HG03060 (cell line): Measurements from ENCODE around the gene ADAMTSL3.

Experiments
- ATAC-seq: cut with Tn5 transposase; IDR thresholded peaks from one replicate; pipeline ENCODE4 v1.9.1; 2021; ENCODE audit warnings: low read depth, moderate number of reproducible peaks; ENCODE audit not compliant: unreplicated experiment

The ADAMTSL3 gene

DNA sequence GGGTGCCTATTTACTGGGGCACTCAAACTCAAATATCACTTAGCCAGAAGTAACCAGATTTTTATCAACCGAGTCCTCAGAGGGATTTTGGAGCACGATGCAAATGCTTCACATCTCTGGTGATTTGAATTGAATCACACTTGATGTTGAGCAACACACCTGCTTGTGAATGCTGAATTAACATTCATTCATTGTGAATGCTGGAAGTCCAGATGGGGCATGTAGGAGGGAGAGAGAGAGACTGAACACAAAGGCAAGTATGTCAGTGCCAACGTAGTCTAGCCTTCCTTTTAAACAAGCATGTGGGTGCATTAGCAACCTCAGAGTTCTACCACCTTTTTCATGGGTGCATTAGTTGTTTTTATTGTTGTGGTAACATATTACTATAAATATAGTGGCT is 156.2 kb downstream of the ADAMTSL3 start:
- no peak for ATAC-seq

DNA sequence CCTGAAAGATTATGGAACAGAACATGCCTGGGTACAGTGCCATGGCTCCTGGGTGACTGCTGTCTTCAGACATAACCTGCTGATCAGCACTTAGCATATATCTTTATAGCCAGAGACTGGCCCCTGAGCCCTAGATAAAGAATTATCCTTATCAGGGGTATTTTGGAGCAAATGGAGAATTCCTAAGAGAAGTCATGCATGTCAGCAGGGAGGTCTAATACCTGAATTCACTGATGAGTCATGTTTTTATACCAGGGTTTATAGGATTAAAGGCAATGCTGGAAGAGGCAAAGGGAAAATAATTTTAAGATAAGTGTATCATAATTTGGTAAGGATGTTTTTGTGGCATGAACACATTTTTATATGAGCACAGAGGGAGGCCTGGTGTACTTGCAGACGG is 159.8 kb downstream of the ADAMTSL3 start:
- no peak for ATAC-seq

DNA sequence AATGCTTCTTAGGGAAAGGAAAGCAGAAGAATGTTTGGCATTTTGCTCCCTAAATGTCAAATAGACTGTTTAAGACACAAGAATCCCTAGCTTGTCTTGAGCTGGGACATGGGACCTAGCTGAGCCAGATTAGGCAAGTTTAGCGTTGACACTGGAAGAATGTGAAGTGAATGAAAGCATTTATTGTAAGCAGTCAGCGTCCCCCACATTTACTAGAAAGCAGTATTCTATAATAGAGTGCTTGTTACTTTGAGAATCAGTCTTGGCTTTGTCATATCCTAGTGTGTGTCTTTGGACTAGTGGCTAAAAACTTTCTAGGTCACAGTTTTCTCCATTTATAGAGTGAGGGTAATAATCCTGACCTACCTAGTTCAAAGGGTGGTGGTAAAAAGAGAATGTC is 161.6 kb downstream of the ADAMTSL3 start:
- ATAC-seq = no peak

DNA sequence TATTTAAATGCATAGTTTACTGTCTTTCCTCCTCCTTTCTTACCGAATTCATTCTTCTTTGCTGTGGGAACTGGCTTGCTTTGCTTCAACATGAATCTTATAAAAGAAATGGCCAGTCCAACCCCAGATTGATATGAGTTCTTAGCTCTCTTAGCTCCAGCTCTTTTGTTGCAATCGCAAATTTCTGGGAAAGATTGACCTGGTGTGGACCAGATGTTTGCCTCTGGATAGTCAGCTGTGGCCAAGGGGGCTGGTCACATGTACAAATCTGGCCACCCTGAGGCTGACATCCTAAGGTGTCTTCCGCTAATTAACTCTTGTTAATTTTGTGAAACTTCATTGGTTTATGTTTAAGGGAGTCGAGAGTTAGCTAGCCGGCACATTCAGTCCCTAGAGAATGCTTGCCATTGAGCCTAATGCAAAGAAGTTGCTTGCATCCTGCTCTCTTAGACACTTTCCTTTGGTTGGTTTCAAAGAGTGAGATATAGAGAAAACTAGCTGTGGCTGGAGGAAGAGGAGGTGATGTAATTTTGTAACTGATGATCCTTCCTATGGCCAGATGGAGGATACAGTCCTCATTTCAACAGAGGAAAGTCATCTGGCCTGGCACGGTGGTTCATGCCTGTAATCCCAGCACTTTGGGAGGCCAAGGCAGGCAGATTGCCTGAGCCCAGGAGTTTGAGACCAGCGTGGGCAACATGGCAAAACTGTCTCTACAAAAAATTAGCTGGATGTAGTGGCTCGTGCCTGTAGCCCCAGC is 162.4 kb downstream of the ADAMTSL3 start:
- no peak for ATAC-seq

DNA sequence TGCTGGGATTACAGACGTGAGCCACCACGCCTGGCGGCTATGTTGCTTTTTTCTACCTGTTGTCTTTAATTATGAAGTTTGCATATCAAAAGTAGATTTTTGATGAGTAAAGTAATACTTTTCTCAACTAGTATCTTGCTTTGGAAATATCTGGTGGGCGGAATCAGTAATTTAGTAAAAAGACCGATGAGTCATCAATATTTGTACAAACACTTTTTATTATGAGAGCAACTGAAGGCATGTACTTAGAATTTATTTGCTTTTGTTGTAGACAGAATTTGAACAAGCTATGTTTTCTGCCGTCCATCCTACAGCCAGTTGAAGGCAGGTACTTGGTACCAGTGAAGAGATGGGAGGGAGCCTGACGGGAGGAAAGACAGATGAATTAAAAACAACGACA is 164.7 kb downstream of the ADAMTSL3 start:
- ATAC-seq = no peak

DNA sequence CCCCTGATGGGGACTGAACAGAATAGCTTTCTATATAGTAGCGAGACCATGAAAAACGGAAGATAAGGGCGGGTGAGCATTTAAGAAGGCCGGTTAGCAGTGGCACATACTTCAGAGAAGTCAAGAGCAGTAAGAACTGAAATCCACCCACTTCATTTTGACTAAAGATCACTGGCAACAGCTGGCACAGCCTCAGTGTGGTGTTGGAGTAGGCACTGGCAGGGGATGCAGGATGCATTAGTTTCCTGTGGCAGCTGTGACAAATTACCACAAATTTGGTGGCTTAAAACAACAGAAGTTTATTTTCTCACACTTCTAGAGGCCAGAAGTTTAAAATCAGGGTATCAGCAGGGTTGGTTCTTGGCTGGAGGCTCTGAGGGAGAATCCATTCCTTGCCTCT is 176.5 kb downstream of the ADAMTSL3 start:
- ATAC-seq = no peak

DNA sequence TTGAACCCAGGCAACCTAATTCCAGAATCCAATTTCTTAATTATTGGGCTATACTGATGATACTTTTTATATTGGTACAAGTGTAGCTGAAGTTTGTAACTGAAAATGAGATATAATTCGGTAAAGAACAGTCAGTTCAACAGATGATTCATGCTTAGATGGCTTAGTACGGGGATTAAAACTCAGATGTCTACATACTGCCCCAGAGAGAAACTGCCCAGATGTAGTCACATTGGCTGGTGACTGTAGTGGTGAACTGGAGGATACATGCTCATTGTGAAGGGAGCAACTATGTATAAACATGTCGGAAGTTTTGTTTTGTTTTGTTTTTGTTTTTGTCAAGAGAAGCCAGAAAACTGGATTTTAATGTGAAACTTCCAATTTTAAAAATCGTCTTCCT is 179.6 kb downstream of the ADAMTSL3 start:
- no peak for ATAC-seq

DNA sequence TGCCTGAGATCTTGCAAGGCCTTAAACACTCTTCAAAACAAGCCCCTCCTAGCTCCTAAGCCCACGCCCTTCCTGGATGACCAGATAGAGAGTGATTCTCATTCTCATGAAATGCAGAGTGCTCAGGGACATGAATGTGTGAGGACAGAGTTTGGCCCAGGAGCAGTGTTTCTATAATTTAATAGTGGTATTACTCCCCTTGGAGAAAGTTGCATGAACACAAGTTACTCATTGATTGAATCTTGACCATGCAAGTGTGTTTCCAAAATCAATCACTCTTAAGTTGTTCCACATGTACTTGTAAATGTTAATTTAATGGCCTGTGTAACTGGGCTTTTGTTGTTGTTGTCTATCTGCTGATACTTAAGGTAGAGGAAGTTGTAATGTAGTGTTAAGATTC is 181.6 kb downstream of the ADAMTSL3 start:
- ATAC-seq = no peak

DNA sequence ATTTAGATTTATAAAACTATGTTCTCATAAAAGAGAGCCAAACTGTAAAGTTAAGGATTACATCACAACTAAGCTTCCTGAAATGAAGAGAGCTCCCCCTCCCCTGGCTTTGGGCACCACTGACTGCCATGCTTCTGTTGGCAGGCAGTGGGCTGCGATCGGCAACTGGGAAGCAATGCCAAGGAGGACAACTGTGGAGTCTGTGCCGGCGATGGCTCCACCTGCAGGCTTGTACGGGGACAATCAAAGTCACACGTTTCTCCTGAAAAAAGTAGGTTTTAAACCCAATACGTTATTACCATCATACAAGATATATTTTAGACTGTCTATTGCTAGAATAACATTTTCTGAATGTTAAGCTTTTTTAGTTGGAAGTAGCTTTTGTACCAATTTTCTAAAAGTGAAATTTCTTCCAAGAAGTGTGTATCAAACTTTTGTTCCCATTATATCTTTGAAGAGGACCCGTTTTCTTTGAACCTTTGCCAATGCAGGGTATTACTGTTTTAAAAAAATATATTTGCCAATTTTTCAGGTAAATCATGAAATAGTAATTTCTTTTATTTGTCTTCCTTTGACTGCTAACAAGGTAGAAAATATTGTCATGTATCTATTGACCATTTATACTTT is 184.1 kb downstream of the ADAMTSL3 start:
- ATAC-seq = no peak

DNA sequence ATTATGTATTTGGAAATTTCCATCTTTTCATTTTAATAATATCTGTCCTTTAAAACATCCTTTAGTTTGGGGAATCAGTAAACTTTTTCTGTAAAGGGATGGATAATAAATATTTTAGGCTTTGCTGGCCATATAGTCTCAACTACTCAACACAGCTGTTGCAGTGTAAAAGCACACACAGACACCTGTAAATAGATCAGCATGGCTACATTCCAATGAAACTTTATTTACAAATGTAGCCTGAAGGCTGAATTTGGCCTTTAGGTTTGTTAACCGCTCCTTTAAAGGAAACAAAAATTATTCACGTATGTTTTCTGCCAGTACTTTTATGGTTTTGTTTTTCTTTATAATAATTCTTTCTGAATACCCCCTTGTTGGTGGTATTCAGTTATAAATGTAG is 184.8 kb downstream of the ADAMTSL3 start:
- ATAC-seq = no peak

DNA sequence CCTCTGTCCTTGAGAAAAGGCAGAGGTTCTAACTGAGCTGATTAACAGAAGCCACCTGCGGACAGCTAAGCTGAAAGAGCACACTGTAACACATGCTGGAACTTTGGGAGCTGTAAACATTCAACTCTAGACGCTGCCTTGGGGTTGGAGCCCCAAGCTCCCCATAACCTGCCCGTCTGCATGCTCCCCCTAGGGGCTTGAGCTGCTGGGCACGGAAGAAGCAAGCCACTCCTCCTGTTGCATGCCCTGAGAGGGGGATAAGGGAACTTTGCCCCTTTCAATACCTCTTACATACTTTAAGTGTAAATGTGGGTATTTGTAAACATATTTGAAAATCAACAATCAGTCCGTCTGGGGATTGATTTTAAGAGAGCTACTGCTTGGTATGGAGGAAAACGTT is 188.4 kb downstream of the ADAMTSL3 start:
- ATAC-seq = no peak

DNA sequence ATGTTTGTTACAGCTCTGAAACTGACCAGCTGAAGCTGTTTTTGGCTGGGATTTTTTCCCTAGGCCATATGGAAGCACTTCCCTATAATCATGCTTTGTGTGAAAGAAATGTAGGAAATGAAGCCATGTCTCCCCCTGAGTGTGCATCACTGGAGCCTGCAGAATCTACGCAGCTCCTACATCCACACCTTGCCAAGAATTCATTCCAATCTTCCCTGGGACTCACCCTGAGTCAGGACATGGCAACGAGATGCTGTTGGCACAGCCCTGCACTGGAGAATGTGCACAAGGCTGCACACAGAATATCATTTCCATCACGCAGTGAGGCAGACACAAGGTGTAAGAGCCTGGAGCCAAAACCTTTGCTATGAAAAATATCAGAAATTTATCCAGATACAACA is 189.5 kb downstream of the ADAMTSL3 start:
- no peak for ATAC-seq

DNA sequence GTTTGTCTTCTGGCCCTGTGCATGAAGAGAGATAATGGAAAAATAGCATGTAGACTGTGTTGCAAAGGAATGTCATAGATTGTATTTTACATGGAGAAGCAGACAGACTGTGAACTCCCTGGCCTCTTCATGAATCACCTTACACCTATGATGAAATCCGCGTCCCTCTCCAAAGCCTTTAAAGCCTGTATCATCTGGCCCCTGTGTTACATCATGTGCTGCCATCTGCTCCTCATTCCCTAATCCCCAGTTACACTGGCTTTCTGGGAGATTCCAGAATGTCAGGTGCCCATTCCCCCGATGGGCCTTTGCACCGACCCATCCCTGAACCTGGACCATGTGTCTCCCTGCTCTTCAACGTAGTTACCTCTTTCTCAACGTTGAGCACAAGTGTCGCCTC is 190.8 kb downstream of the ADAMTSL3 start:
- no peak for ATAC-seq

DNA sequence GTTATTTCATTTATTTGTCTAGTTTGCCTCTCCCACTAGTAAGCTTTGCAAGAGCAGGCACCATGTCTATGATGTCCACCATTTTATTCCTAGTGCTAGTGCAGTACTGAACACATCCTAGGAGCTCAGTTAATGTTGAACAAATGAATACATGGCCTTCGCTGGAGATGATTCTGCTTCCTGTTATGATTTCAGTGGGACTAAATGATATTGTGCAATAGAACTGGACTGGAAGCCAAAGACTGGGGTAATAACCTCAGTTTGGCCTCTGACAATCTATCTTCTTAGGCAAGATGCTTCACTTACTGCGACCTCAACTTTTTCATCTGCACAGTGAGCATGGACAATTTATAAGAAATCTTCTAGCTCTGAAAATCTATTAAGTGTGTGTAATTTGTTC is 191.3 kb downstream of the ADAMTSL3 start:
- no peak for ATAC-seq

DNA sequence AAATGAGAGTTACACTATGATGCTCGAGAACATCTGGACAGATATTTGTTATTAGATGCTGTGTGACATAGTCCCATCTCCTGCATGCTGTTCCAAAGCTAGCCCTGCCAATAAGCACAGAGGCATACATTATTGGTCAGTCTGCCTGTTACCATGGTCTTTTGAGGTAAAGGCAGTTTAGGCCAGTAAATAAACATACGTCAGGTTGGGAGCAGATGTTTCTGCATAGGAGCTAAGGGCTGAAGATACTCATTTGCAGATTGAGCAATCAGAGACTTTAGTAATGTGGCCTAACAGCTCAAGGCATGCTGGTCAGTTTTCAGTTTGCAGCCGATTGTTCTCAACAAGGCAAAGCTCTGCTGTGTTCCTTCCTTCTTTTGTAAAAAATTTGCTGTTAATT is 192.9 kb downstream of the ADAMTSL3 start:
- ATAC-seq = no peak

DNA sequence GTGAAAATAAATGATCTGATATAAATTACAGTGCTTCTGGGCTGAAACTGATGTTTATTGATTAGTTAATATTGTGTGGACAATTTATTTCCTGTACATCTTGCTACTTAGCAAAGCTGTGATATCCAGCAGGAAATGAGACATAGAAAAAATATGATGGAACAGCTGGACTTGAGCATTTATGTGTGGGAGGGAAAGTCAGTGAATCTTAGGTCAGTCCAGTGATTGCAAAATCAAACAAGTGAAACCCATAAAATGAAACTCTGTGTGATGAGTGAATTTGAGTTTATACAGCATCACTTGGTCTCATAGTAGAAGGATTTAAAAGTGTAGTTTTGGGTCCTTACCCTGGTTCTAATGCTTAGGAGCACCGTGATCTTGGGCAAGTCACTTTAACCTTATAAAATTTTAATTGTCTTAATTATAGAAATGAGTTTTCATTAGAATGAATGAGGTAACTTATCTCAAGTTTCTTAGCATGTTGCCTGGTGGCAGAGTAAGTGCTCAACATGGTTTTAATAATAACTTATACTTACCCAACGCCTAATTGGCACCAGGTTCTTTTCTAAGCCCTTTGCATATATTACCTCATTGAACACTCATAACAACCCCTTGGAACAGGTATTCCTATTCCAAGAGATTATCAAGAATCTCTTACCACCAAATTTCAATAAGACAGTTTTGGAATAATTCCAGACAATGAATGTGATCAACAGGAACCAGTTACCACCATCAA is 194.6 kb downstream of the ADAMTSL3 start:
- no peak for ATAC-seq

DNA sequence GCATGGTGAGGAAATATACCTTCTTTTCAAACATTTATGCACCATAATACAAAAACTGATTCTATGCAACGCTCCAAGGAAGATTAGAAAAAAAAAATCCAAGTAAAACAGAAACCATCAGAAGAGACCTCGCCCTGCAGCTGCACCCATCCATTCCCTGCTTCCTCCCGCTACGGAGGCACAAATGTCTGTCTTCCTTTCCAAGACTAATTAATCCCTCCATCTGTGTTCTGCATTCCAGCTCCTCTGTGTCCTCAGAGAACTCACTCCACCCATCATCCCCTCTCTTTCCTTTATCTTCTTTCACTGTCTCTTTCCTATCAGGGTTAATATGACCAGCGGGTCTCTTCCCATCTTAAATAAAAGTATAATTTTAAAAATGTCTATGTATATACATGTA is 196.1 kb downstream of the ADAMTSL3 start:
- no peak for ATAC-seq

DNA sequence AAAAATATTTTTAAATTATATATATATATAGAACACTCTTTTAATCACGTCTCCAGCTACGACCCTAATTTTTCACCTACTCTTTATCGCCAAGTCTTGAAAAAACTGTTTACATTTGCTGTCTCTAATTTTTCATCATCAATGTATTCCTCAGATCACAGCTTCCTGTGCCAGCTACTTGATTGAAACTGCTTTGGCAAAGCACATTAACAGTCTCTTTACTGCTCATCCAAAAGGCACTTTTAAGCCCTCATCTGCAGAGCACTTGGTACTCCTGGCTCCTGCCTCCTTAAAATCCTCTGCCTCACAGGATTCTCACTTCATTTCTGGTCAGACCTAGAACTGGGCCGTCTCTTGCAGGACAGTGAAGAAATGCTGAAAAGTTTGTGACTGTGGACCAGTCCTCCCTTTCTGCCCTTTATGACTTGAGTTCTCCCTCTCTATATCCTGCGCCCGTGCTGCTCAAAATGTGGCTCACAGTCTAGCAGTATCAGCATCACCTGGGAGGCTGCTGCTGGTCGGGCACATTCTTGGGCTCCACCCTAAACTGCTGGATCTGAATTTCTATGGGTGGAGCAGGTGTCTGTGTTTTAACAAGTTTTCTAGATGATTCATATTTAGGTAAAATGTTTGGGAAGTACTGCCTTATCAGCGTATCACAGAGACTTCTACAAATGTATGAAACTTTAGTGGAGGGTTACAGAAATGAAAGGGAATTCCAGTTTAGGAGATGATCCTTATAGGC is 196.8 kb downstream of the ADAMTSL3 start:
- no peak for ATAC-seq

DNA sequence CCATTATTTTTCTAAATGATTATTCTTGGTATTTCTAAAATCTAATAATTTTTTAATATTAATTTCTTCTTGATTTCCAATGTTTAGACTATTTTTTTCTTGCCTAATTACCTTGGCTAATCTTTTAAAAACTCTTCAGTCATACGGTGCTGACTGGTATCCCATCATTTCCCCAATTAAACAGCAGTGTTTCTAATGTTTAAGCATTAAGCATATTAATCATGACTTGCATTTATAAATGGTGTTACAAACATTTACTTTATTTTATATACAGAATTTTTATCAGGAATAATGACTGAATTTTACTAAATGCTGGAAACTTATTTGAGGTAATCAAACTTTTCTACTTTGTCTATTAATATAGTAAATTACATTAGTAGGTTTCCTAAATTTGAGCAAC is 199.3 kb downstream of the ADAMTSL3 start:
- no peak for ATAC-seq

DNA sequence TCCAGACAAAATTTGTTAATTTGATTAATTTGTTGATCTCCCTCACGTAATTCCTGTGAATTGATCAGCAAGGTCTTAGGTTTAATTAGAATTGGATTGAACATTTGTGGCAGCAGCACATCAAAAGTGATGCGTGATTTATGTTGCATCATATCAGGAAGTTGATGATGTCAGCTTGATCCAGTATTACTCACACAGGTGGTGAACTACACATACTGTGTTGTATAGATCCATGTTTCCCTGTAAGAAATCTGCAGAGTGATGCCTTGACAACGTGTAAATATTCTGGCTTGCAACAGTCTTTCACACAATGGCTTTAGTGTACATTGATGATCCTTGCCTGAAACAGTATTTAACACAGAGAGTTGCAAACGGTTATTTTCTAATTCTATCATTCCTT is 200.4 kb downstream of the ADAMTSL3 start:
- ATAC-seq = no peak
